Rectal smooth muscle tissue (tissue), 1 donor: ENCODE data around the gene GOLGA6L24.
A peak's percentile ranks its signal among the peaks of the same experiment; 100 is the strongest.
"Not testable (repeated sequence)": the region's sequence is repeated elsewhere in the genome, so short reads cannot be mapped to it uniquely, and the experiment has no call there.

ENCODE experiments used
- H3K27ac ChIP-seq: one replicate; pipeline ENCODE4 v1.7.0; 2013; ENCODE audit warnings: low read depth, low read length, inconsistent platforms
- H3K27me3 ChIP-seq: one replicate; pipeline ENCODE4 v1.7.0; 2013; ENCODE audit warnings: low read length; ENCODE audit not compliant: control insufficient read depth, insufficient read depth
- H3K36me3 ChIP-seq: one replicate; pipeline ENCODE4 v1.7.0; 2013; ENCODE audit warnings: low read length; ENCODE audit not compliant: control insufficient read depth, insufficient read depth
- H3K4me1 ChIP-seq: one replicate; pipeline ENCODE4 v1.7.0; 2013; ENCODE audit warnings: low read length; ENCODE audit not compliant: control insufficient read depth, insufficient read depth
- H3K4me3 ChIP-seq: one replicate; pipeline ENCODE4 v1.7.0; 2013; ENCODE audit warnings: low read length
- H3K9ac ChIP-seq: one replicate; pipeline ENCODE4 v1.7.0; 2013; ENCODE audit warnings: low read length

Gene GOLGA6L24, protein sequence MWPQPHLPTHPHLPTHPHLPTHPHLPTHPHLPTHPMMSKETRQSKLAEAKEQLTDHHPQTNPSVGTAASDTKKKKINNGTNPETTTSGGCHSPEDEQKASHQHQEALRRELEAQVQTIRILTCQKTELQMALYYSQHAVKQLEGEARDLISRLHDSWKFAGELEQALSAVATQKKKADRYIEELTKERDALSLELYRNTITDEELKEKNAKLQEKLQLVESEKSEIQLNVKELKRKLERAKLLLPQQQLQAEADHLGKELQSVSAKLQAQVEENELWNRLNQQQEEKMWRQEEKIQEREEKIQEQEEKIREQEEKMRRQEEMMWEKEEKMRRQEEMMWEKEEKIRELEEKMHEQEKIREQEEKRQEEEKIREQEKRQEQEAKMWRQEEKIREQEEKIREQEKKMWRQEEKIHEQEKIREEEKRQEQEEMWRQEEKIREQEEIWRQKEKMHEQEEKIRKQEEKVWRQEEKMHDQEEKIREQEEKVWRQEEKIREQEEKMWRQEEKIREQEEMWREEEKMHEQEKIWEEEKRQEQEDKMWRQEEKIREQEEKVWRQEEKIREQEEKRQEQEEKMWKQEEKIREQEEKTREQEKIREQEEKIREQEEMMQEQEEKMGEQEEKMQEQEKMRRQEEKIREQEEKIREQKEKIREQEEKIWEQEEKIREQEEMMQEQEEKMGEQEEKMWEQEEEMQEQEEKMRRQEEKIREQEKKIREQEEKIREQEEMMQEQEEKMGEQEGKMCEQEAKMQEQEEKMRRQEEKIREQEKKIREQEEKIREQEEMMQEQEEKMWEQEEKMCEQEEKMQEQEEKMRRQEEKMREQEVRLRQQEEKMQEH

DNA sequence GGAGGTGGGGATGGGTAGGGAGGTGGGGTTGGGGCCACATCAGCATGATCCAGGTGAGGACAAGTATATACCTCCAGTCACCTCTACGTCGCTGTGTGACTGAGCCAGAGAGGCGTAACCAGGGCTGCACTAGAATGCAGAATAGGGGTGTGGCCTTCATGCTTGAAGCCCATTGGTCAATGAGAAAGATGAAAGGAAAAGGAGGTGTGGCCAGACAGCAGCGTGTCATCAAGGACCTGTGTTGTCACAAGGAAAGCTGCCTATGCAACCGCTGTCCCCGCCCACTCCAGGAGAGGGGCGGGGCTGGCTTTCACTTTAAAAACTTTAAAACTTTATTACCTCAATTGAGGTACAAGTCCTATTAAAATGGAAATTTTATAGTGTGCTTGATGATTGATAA lies at the start of gene GOLGA6L24:
Gene GOLGA6L24, minus strand, starts transcription at position 101 of the 400 bp plus-strand sequence. Its CDS starts 61 bp downstream, at position 40.
- H3K4me3 ChIP-seq, H3K9ac ChIP-seq, H3K36me3 ChIP-seq, H3K27ac ChIP-seq, H3K27me3 ChIP-seq, H3K4me1 ChIP-seq: not testable (repeated sequence)

DNA sequence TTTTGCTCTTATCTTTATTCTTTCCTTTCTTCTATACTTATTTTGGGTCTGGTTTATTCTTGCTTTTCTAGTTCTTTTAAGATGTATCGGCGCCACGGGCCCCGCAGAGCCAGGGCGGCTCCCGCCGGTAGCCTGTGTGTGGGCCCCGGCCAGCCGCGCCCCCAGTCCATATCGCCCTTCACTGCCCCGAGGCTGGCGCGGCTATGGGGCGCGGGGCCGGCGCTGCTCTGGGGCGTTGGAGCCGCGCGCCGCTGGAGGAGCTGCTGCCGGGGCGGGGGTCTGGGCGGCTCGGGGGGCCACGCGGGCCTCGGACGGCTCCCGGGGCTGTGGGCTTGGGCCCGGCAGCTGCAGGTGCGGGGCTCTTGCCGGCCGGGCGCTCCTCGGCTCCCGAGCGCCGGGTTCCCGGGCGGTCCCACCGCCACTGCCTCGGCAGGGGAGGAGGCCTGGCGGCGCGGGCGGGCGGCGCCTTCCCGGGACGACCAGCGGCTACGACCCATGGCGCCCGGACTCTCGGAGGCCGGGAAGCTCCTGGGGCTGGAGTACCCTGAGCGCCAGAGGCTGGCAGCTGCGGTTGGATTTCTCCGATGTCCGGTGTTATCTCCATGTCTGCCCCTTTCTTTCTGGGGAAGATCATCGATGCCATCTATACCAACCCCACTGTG lies 45.0 kb upstream of the GOLGA6L24 start:
- not testable (repeated sequence) for H3K9ac ChIP-seq, H3K36me3 ChIP-seq, H3K27me3 ChIP-seq, H3K4me1 ChIP-seq, H3K27ac ChIP-seq, H3K4me3 ChIP-seq

DNA sequence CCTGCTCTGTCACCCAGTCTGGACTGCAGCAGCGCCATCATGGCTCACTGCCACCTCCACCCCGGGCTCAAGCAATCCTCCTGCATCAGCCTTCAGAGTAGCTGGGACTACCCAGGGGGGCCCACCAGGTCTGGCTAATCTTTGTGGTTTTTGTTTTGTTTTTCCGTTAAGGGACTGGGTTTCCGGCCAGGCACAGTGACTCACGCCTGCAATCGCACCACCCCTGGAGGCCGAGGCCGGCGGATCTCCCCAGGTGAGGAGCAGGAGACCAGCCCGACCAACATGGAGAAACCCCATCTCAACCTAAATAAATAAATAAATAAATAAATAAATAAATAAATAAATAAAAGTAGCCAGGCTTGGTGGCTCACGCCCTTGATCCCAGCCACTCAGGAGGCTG lies 38.1 kb upstream of the GOLGA6L24 start:
- H3K27me3 ChIP-seq, H3K4me3 ChIP-seq, H3K4me1 ChIP-seq, H3K9ac ChIP-seq, H3K27ac ChIP-seq, H3K36me3 ChIP-seq: not testable (repeated sequence)

DNA sequence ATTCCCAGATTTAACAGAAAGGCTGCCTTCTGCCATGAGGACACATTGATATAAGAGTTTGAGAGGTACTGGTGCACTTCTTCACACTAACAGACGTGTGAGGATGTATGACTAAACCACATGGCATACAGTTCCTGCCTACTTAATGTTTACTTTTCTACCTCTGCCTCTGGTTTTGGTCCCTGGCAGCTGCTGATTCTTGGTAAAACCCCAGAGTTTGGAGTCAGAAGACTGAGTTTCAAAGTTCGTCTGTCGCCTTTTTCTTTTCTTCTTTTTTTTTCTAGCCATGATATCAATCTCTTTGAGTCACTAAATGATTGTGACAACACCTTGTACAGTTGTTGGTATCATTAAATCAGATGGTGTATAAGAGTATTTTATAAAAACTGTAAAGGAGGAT lies 22.2 kb upstream of the GOLGA6L24 start:
- not testable (repeated sequence) for H3K27ac ChIP-seq, H3K9ac ChIP-seq, H3K36me3 ChIP-seq, H3K27me3 ChIP-seq, H3K4me3 ChIP-seq, H3K4me1 ChIP-seq

DNA sequence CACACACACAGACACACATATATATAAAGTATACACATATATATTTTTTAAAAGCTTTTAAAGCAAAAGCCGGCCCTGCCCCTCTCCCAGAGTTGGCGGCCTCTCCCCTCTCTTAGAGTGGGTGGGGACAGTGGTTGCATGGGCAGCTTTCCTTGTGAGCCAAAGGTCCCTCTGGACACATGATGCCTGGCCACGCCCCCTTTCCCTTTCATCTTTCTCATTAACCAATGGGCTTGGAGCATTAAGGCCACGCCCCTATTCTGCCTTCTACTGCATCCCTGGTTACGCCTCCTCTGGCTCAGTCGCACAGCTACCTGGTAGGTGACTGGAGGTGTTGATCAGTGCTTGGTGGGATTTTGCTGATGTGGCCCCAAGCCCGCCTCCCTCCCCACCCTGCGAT lies 20.5 kb upstream of the GOLGA6L24 start, which contains the start of gene GOLGA8F:
Gene GOLGA8F, plus strand, starts transcription at position 301 of the 400 bp plus-strand sequence. Its CDS starts 98 bp downstream, at position 399.
- H3K27ac ChIP-seq, H3K4me1 ChIP-seq, H3K4me3 ChIP-seq, H3K27me3 ChIP-seq, H3K36me3 ChIP-seq, H3K9ac ChIP-seq: not testable (repeated sequence)

DNA sequence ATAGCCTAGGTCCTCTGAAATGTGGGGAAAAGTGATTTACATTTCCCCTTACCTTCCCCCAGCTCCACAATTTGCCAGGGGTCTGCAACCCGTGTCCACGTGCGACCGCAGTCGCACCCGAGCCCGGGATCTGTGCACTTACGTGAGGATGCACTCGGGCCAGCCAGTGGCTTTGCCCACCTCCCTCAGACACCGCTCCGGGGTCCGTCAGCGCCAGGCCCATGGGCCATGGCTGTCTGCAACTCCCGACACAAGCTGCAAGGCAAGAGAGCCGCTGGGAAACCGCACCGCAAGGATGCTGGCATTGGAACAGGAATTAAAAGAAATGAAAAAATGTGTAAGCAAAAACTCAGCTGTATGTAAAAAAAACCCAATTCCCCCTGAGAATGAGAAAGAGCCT lies 7.6 kb upstream of the GOLGA6L24 start:
- H3K9ac ChIP-seq, H3K4me1 ChIP-seq, H3K27me3 ChIP-seq, H3K27ac ChIP-seq, H3K36me3 ChIP-seq, H3K4me3 ChIP-seq: not testable (repeated sequence)

DNA sequence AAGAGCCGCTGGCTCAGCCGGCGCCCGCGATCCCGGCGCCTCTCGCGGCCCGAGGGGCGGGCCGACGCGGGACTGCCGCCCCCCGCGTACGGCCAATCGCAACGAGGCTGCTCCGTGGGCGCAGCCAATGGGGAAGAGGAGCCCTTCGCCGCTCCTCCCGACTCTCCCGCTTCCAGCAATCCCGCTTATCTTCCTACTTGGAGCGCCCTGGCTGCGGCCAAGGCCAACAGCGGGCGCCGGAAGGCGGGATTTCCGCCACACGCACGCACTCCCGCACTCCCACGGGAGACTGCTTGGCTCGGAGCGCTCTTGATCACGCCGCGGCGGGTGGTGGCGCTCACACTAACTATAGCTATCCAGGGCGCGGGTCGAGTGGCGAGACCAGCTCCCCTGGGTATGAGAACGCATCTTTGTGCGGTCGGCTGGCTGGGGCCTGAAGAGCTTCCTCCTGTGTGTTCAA lies 35.7 kb downstream of the GOLGA6L24 start, which contains the start of gene HERC2:
Gene HERC2, minus strand, starts transcription at position 51 of the 460 bp plus-strand sequence. CDS start 746 bp downstream, outside the sequence.
- H3K9ac ChIP-seq, H3K27ac ChIP-seq: not testable (repeated sequence)
- H3K4me3 ChIP-seq, result peak within 1 kb of the TSS; percentile 29

DNA sequence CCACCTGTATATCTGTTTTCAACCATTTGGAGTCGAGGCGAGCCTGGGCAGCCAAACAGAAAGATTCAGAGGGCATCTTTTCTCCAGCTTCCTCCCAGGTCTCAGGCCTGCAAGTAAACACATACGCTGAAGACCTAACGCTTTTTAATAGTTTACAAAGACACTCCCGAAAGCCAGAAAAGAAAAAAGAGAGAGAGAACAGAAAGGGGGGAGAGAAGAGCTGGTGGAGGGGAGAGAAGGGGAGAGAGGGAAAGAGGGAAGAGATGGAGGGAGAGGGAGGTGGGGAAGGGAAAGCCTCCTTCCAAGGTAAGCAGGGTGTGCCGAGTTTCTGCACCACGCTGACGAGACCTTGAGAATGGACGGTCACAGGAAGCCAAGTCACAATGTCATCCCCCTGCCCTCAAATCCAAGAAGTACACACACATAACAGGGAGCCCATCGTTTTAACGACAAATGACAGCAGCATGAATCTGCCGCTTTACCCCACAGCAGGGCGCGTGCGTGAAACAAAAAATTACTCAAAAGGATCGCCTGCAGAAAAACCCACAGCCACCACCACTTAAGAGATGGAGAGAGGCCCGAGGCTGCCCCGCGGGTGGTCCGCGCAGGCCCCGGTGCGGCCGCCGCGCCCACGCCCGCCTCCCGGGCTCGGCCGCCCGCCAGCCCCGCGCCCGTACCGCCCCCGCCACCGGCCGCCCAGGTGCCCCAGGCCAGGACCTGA lies 36.4 kb downstream of the GOLGA6L24 start:
- not testable (repeated sequence) for H3K4me1 ChIP-seq, H3K27me3 ChIP-seq, H3K27ac ChIP-seq, H3K9ac ChIP-seq, H3K36me3 ChIP-seq
- peak overlapping the region; percentile 29 for H3K4me3 ChIP-seq

More for the DNA sequence above, 35.7 kb downstream of the GOLGA6L24 start, which contains the start of gene HERC2:
- not testable (repeated sequence) for H3K36me3 ChIP-seq, H3K4me1 ChIP-seq, H3K27me3 ChIP-seq

DNA sequence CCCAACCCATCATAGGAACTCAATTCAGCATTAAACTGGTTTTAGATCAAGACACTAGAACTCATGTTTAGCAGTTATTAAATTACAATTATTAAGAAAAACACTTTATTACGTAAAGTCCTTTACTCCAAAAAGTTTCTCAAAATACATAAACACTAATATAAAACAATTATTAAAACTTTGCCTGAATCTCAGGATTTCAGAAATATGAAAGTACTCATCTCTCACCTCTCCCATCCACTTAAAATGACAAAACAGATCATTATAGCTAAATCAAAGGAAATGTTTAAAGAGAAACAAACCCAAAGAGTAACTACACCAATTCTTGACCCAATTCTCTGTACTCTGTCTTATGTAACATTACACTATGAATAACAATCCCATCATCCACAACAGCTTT lies 38.2 kb downstream of the GOLGA6L24 start:
- H3K4me1 ChIP-seq, H3K27me3 ChIP-seq, H3K36me3 ChIP-seq, H3K4me3 ChIP-seq, H3K9ac ChIP-seq, H3K27ac ChIP-seq: not testable (repeated sequence)

DNA sequence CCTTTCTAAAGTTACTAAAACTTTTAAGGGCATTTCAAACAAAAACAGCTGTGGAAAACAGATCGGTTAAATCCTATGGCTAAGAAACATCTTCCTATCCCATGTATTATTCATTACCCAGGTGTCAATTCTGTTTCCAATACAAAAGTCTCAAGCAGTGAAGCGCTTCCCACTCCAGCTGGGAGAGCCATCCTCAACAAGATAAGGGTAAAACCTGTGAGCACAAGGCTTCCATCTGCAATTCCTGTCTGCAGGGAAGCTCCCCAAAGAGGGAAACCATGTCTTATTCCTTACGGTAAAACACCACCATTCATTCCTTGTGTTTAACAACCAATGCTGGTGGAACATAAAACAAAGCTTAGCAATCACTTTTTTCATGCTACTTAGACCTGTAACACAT lies 39.1 kb downstream of the GOLGA6L24 start:
- H3K36me3 ChIP-seq, H3K4me3 ChIP-seq, H3K27me3 ChIP-seq, H3K9ac ChIP-seq, H3K27ac ChIP-seq, H3K4me1 ChIP-seq: not testable (repeated sequence)

DNA sequence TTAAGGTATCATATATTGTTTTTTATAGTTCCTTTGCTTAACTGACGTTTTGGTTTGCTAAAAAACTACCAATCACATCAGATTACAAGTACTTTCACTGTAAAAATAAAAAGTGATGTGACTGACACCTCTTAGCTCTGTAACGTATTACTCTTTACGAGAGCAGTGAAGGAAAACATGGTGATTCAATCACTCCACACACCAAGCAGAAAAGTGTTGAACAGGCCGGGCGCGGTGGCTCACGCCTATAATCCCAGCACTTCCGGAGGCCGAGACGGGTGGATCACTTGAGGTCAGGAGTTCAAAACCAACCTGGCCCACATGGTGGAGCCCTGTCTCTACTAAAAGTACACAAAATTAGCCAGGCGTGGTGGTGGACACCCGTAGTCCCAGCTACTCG lies 39.8 kb downstream of the GOLGA6L24 start:
- not testable (repeated sequence) for H3K9ac ChIP-seq, H3K4me1 ChIP-seq, H3K36me3 ChIP-seq, H3K4me3 ChIP-seq, H3K27me3 ChIP-seq, H3K27ac ChIP-seq

DNA sequence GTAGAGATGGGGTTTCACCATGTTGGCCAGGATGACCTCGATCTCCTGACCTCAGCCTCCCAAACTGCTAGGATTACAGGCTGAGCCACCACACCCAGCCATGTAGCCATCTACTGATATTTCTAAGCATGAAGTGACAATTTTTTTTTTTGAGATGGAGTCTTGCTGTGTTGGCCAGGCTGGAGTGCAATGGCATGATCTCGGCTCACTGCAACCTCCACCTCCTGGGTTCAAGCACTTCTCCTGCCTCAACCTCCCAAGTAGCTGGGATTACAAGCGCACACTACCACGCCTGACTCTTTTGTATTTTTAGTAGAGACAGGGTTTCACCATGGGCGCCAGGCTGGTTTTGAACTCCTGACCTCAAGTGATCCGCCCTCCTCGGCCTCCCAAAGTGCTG lies 40.9 kb downstream of the GOLGA6L24 start:
- H3K9ac ChIP-seq, result not testable (repeated sequence)

More for the DNA sequence above, 40.9 kb downstream of the GOLGA6L24 start:
- H3K27me3 ChIP-seq, H3K36me3 ChIP-seq, H3K27ac ChIP-seq, H3K4me3 ChIP-seq, H3K4me1 ChIP-seq: not testable (repeated sequence)
